GM12878 (cell line): ENCODE measurements around the gene MDH1. TPM values are rescaled to one million over a fixed set of nuclear protein-coding genes. Genes with fewer than 3 reads are reported as not detected.

ENCODE experiments used
- ATAC-seq: fragments of 200-7000 bp; cut with Tn5 transposase; 3 replicates; pipeline ENCODE4 v1.9.1; 2020; ENCODE audit warnings: mild to moderate bottlenecking, moderate library complexity
- BruUV-seq: library from RNA; stranded (reverse); fragments of 400-500 nt; replicated peaks from 2 replicates; lab custom pipeline; 2021; lab: Mats Ljungman, UMichigan
- CTCF ChIA-PET: fragments of 300-600 bp; sonication (Branson Sonifier 250); formaldehyde crosslinking; extraction: SDS; loops from one replicate; lab custom pipeline; 2021; ENCODE audit warnings: inconsistent platforms; lab: Yijun Ruan, JAX
- POLR2A ChIA-PET: fragments of 350-600 bp; formaldehyde crosslinking; extraction: SDS; loops from one replicate; lab custom pipeline; 2021; ENCODE audit warnings: inconsistent platforms; lab: Charles Lee
- RAD21 ChIA-PET: fragments of 300-600 bp; sonication (Branson Sonifier 250); formaldehyde crosslinking; loops from one replicate; lab custom pipeline; 2023; ENCODE audit warnings: antibody characterized with exemption; ENCODE audit not compliant: unreplicated experiment; lab: Charles Lee
- SMC1A ChIA-PET: fragments of 300-600 bp; sonication (Branson Sonifier 250); formaldehyde crosslinking; loops from one replicate; lab custom pipeline; 2023; ENCODE audit not compliant: unreplicated experiment, uncharacterized antibody; lab: Charles Lee
- DNase-seq: peaks from one replicate; pipeline ENCODE4 v3.0.0-alpha.2; 2011; ENCODE audit warnings: low read depth, low spot score
- FAIRE-seq: peaks from 3 replicates; lab custom pipeline; 2011; peaks lifted over from hg19 to GRCh38; lab: Jason Lieb, UNC
- H2AFZ ChIP-seq: 2 replicates; pipeline ENCODE4 v1.6.0; 2011; ENCODE audit warnings: low read depth, low read length, control low read depth; ENCODE audit not compliant: control insufficient read depth
- H3K27ac ChIP-seq: 2 replicates; pipeline ENCODE4 v1.5.1; 2011; ENCODE audit warnings: control low read depth; ENCODE audit not compliant: control insufficient read depth, insufficient read depth
- H3K27me3 ChIP-seq, 2 experiments: replicated peaks in 1 of 2; 2 replicates each; pipeline versions ENCODE4 v1.6.0 to v1.6.1; 2011; ENCODE audit warnings: low read length in 1 of 2; ENCODE audit not compliant: control insufficient read depth in 2 of 2, insufficient read depth in 2 of 2
- H3K36me3 ChIP-seq, 2 experiments: 2 replicates each; pipeline ENCODE4 v1.5.1; 2011; ENCODE audit warnings: low read length in 1 of 2; ENCODE audit not compliant: control insufficient read depth in 2 of 2, insufficient read depth in 2 of 2
- H3K4me1 ChIP-seq: 2 replicates; pipeline ENCODE4 v1.6.1; 2011; ENCODE audit warnings: mild to moderate bottlenecking, low read length, moderate library complexity, mixed read lengths; ENCODE audit not compliant: control insufficient read depth, insufficient read depth
- H3K4me2 ChIP-seq: 2 replicates; pipeline ENCODE4 v1.6.0; 2011; ENCODE audit warnings: control low read depth; ENCODE audit not compliant: control insufficient read depth, insufficient read depth
- H3K4me3 ChIP-seq: fragments of 200-600 bp; sonication (generic); 2 replicates; pipeline ENCODE4 v1.5.1; 2016
- H3K79me2 ChIP-seq: 2 replicates; pipeline ENCODE4 v1.6.0; 2011; ENCODE audit warnings: low read length; ENCODE audit not compliant: control insufficient read depth, insufficient read depth
- H3K9ac ChIP-seq: 2 replicates; pipeline ENCODE4 v1.8.0; 2011; ENCODE audit warnings: low read length, control low read depth, mixed read lengths; ENCODE audit not compliant: control insufficient read depth, insufficient read depth
- H3K9me3 ChIP-seq: replicated peaks from 3 replicates; pipeline ENCODE4 v1.5.1; 2011; ENCODE audit warnings: mild to moderate bottlenecking, low read length; ENCODE audit not compliant: control insufficient read depth, insufficient read depth
- H4K20me1 ChIP-seq: 2 replicates; pipeline ENCODE4 v1.6.0; 2011; ENCODE audit not compliant: control insufficient read depth, insufficient read depth
- NKRF ChIP-seq: fragments of 450-650 bp; conservative IDR thresholded peaks from 2 replicates; pipeline ENCODE4 v1.6.1; 2017; ENCODE audit warnings: mild to moderate bottlenecking, moderate library complexity
- REST ChIP-seq: IDR thresholded peaks from 2 replicates; pipeline ENCODE4 v1.6.1; 2012; ENCODE audit warnings: mild to moderate bottlenecking, low read depth, low read length
- RUNX3 ChIP-seq: IDR thresholded peaks from 2 replicates; pipeline ENCODE4 v1.6.1; 2012; ENCODE audit warnings: low read length, inconsistent platforms
- SIN3A ChIP-seq: IDR thresholded peaks from 2 replicates; pipeline ENCODE4 v1.6.1; 2012; ENCODE audit warnings: low read depth, low read length, improper control_type of control experiment
- SP1 ChIP-seq: IDR thresholded peaks from one replicate; pipeline ENCODE4 v1.6.1; 2011; ENCODE audit warnings: low read depth, low read length
- STAT3 ChIP-seq: IDR thresholded peaks from 2 replicates; pipeline ENCODE4 v1.6.1; 2011; ENCODE audit warnings: low read depth, low read length, improper control_type of control experiment
- TARDBP ChIP-seq: IDR thresholded peaks from 2 replicates; pipeline ENCODE4 v1.6.1; 2016; ENCODE audit warnings: borderline replicate concordance
- TBL1XR1 ChIP-seq: IDR thresholded peaks from 2 replicates; pipeline ENCODE4 v1.6.1; 2012; ENCODE audit warnings: low read depth, low read length, improper control_type of control experiment
- WGBS: methylation state at CpG from one replicate; pipeline ENCODE4 v1.1.6; 2016; ENCODE audit warnings: low lambda C conversion rate; ENCODE audit not compliant: insufficient replicate concordance, insufficient coverage; ENCODE audit errors: missing lambda C conversion rate; 5-methylcytosine and 5-hydroxymethylcytosine counted together
- in situ Hi-C: fragments of 300-500 bp; cut with MboI; formaldehyde crosslinking; loops from 9 replicates; pipeline ENCODE4 v1.14.3; 2018; ENCODE audit warnings: mixed read lengths
- intact Hi-C: fragments of 100-400 bp; cut with micrococcal nuclease; formaldehyde crosslinking; loops from one replicate; pipeline ENCODE4 v1.14.2; 2022; ENCODE audit not compliant: unreplicated experiment
- polyA plus RNA-seq, 11 experiments: library from polyadenylated mRNA; depleted of rRNA in 4 of 11; unstranded in 6 of 11; stranded (reverse) in 5 of 11; fragments of >200 nt; fragmentation: Nextera tagmentation in 4 of 11; fragmentation: Illumina TruSeq in 1 of 11; extraction: Ambion mirVana in 4 of 11; extraction: Trizol in 1 of 11; gene quantifications; 1 replicate in 1 of 11; 2 replicates in 10 of 11; pipeline versions ENCODE4 v1.2.1 to v1.2.3, GENCODE V29; 2011 to 2016; ENCODE audit warnings: inconsistent platforms in 2 of 11, missing spikeins in 2 of 11, low read depth in 1 of 11
- total RNA-seq, 4 experiments: library from RNA; depleted of rRNA in 3 of 4; stranded (reverse); fragments of >200 nt in 3 of 4; fragmentation: Illumina TruSeq in 1 of 4; extraction: Trizol in 1 of 4; gene quantifications; 2 replicates each; pipeline versions ENCODE4 v1.2.1 to v1.2.3, GENCODE V29; 2013 to 2021
- TF ChIP-seq, protein P1 (sequence below): fragments of 450-650 bp; IDR thresholded peaks from 2 replicates; pipeline ENCODE4 v1.6.1; 2017; ENCODE audit warnings: borderline replicate concordance
- TF ChIP-seq, protein P2 (sequence below): fragments of 450-650 bp; IDR thresholded peaks from 2 replicates; pipeline ENCODE4 v1.6.1; 2018; ENCODE audit warnings: borderline replicate concordance, mild to moderate bottlenecking; ENCODE audit not compliant: partially characterized antibody

Gene MDH1
- total and polyA plus RNA-seq, 10 of the 15 experiments (the other 5 are each of a cell fraction or from before 2014, with no cell fraction given), result 254 to 1,581 (median 440) TPM

DNA sequence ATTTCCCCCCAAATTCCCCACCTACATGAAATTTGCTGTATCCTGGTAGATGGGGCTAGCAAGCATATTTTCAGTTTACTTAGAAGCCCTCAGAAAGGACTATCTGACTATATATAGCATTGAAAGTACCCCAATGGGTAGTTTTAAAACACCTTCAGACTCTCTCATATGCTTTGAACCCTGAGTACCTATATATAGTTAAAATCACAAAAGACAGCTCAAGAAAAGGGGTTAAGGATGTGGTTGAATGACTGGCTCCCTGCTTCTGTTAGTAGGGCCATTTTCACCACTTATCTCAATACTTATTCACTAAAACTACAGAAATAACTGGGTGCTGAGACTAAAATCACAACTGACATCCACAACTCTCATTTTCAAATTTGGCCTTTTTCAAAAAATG is 19.0 kb upstream of the MDH1 start (continued):
- TF ChIP-seq, protein P1, sequence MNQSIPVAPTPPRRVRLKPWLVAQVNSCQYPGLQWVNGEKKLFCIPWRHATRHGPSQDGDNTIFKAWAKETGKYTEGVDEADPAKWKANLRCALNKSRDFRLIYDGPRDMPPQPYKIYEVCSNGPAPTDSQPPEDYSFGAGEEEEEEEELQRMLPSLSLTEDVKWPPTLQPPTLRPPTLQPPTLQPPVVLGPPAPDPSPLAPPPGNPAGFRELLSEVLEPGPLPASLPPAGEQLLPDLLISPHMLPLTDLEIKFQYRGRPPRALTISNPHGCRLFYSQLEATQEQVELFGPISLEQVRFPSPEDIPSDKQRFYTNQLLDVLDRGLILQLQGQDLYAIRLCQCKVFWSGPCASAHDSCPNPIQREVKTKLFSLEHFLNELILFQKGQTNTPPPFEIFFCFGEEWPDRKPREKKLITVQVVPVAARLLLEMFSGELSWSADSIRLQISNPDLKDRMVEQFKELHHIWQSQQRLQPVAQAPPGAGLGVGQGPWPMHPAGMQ, result no peak
- TF ChIP-seq TBL1XR1 (0 out of 2 replicates have a peak, but pooled peaks have one; percentile 45), SIN3A (no peak), TARDBP (no peak), RUNX3 (peak; percentile 72)

DNA sequence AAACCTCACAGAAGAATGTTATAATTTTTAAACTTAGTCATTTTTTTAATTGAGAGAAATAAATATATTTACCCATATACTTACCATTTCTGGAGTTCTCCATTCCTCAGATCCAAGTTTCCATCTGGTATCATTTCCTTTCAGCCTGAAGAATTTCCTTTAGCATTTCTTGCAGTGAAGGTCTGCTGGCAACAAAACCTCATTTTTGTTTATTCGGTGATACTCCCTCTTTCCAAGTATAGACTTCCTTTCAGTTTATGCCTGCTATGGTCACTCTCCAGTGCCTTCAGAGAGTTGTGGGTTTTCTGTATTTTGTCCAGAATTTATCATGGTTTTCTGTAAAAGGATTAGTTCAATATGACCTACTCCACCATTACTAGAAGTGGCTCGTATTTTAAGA is 17.5 kb upstream of the MDH1 start:
- peaks cover 11% of the 10 kb centered on the region for H3K9me3 ChIP-seq
- DNase-seq (no peak), FAIRE-seq (no peak), ATAC-seq (no peak)
- H3K4me3 ChIP-seq, result no peak overlapping the region
- ChIA-PET RAD21 (no interaction called here), CTCF (no interaction called here), POLR2A (no interaction called here), SMC1A (no interaction called here)
- H3K27me3 ChIP-seq, result no peaks in the 10 kb centered on the region
- BruUV-seq, result no TSS peak
- intact Hi-C loops (no loop called here), in situ Hi-C loops (no loop called here)
- H3K4me1 ChIP-seq, result no peaks in the 10 kb centered on the region; the same call in 1 of the 2 replicates
- WGBS, result 81% methylated on average over 2 of the region's 2 CpGs
- no peak overlapping the region for H3K4me2 ChIP-seq
- H3K9ac ChIP-seq, result no peak overlapping the region
- H3K27ac ChIP-seq, result no peak overlapping the region
- H3K79me2 ChIP-seq, result no peaks in the 10 kb centered on the region
- no peaks in the 10 kb centered on the region for H4K20me1 ChIP-seq
- H3K36me3 ChIP-seq, result no peaks in the 10 kb centered on the region
- no peak overlapping the region for H2AFZ ChIP-seq
- no peak for TF ChIP-seq NKRF
- TF ChIP-seq, protein P2, sequence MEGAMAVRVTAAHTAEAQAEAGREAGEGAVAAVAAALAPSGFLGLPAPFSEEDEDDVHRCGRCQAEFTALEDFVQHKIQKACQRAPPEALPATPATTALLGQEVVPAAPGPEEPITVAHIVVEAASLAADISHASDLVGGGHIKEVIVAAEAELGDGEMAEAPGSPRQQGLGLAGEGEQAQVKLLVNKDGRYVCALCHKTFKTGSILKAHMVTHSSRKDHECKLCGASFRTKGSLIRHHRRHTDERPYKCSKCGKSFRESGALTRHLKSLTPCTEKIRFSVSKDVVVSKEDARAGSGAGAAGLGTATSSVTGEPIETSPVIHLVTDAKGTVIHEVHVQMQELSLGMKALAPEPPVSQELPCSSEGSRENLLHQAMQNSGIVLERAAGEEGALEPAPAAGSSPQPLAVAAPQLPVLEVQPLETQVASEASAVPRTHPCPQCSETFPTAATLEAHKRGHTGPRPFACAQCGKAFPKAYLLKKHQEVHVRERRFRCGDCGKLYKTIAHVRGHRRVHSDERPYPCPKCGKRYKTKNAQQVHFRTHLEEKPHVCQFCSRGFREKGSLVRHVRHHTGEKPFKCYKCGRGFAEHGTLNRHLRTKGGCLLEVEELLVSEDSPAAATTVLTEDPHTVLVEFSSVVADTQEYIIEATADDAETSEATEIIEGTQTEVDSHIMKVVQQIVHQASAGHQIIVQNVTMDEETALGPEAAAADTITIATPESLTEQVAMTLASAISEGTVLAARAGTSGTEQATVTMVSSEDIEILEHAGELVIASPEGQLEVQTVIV, result no peak
- TF ChIP-seq REST, result no peak
- TF ChIP-seq SP1, result no peak
- TF ChIP-seq STAT3, result no peak
- TF ChIP-seq, protein P1, result no peak
